Suprapubic skin (tissue), 4 donors: ENCODE data around the gene TNXB. TPM values are rescaled to one million over a fixed set of nuclear protein-coding genes. Genes with fewer than 3 reads are reported as not detected.
"Not testable (repeated sequence)": the region's sequence is repeated elsewhere in the genome, so short reads cannot be mapped to it uniquely, and the experiment has no call there.

Source experiments
- DNase-seq, 2 donors: peaks; one replicate each; pipeline ENCODE4 v3.0.0-alpha.2; 2019; ENCODE audit warnings: low spot score in 2 of 2
- H3K27ac ChIP-seq: fragments of 200-600 bp; sonication (generic); one replicate; pipeline ENCODE4 v1.5.1; 2019
- H3K27me3 ChIP-seq: fragments of 200-600 bp; sonication (generic); one replicate; pipeline ENCODE4 v1.5.1; 2019
- H3K36me3 ChIP-seq: fragments of 200-600 bp; sonication (generic); one replicate; pipeline ENCODE4 v1.5.1; 2019
- H3K4me1 ChIP-seq: fragments of 200-600 bp; sonication (generic); one replicate; pipeline ENCODE4 v1.5.1; 2019
- H3K4me3 ChIP-seq: fragments of 200-600 bp; sonication (generic); one replicate; pipeline ENCODE4 v1.5.1; 2019; ENCODE audit warnings: mild to moderate bottlenecking
- H3K9me3 ChIP-seq: fragments of 200-600 bp; sonication (generic); one replicate; pipeline ENCODE4 v1.5.1; 2019
- EP300 ChIP-seq: sonication (generic); formaldehyde crosslinking; IDR thresholded peaks from one replicate; pipeline ENCODE4 v1.6.1; 2017; ENCODE audit warnings: antibody characterized with exemption
- POLR2A ChIP-seq, 2 donors: fragments of 450-650 bp; IDR thresholded peaks; one replicate each; pipeline ENCODE4 v1.6.1; 2017; ENCODE audit warnings: antibody characterized with exemption in 2 of 2, mild to moderate bottlenecking in 2 of 2, moderate library complexity in 2 of 2
- POLR2AphosphoS5 ChIP-seq, 3 donors: sonication (generic); formaldehyde crosslinking; IDR thresholded peaks; one replicate each; pipeline ENCODE4 v1.6.1; 2017; ENCODE audit warnings: antibody characterized with exemption in 3 of 3
- WGBS: methylation state at CpG from one replicate; pipeline ENCODE4 v1.1.5; 2018; 5-methylcytosine and 5-hydroxymethylcytosine counted together
- total RNA-seq, 4 donors: library from RNA; depleted of rRNA; stranded (reverse); fragments of >200 nt; gene quantifications; one replicate each; pipeline ENCODE4 v1.1.0, GENCODE V29; 2016
- TF ChIP-seq, protein P1 (sequence below), 2 donors: fragments of 200-600 bp in 1 of 2; fragments of 450-650 bp in 1 of 2; sonication (generic) in 1 of 2; IDR thresholded peaks; one replicate each; pipeline ENCODE4 v1.5.1; 2016 to 2019; ENCODE audit warnings: antibody characterized with exemption in 2 of 2, mild to moderate bottlenecking in 1 of 2, moderate library complexity in 1 of 2

TNXB gene
- total RNA-seq, 4 donors from 2014 or later = 25.7 to 52.5 (median 40.2) TPM

- peak in 1 of 2 donors; percentile 82 for DNase-seq
- Histone ChIP-seq H3K27ac (peak overlapping the region; percentile 93), H3K4me3 (no peak overlapping the region), H3K9me3 (no peaks in the 10 kb centered on the region), H3K36me3 (no peaks in the 10 kb centered on the region), H3K27me3 (no peaks in the 10 kb centered on the region), H3K4me1 (peaks cover 30% of the 10 kb centered on the region)
- TF ChIP-seq, protein P1, sequence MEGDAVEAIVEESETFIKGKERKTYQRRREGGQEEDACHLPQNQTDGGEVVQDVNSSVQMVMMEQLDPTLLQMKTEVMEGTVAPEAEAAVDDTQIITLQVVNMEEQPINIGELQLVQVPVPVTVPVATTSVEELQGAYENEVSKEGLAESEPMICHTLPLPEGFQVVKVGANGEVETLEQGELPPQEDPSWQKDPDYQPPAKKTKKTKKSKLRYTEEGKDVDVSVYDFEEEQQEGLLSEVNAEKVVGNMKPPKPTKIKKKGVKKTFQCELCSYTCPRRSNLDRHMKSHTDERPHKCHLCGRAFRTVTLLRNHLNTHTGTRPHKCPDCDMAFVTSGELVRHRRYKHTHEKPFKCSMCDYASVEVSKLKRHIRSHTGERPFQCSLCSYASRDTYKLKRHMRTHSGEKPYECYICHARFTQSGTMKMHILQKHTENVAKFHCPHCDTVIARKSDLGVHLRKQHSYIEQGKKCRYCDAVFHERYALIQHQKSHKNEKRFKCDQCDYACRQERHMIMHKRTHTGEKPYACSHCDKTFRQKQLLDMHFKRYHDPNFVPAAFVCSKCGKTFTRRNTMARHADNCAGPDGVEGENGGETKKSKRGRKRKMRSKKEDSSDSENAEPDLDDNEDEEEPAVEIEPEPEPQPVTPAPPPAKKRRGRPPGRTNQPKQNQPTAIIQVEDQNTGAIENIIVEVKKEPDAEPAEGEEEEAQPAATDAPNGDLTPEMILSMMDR (IDR thresholded peaks at IDR 0.05) = peak in 1 of 2 donors; percentile 15
- TF ChIP-seq EP300 = no peak
- TF ChIP-seq POLR2AphosphoS5 (IDR thresholded peaks at IDR 0.05) = no peak
- no CpG with 5 or more reads among the region's 14 CpGs for WGBS
Observed at GRCh38 chr6:32046450-32047083, 62.6 kb downstream of the TNXB start.

- Histone ChIP-seq H3K27ac (peak overlapping the region; percentile 93), H3K4me3 (no peak overlapping the region), H3K9me3 (no peaks in the 10 kb centered on the region), H3K36me3 (no peaks in the 10 kb centered on the region), H3K4me1 (peaks cover 30% of the 10 kb centered on the region), H3K27me3 (no peaks in the 10 kb centered on the region)
- TF ChIP-seq, protein P1 (IDR thresholded peaks at IDR 0.05) = no peak
- peak in 1 of 2 donors; percentile 5 for TF ChIP-seq POLR2A (IDR thresholded peaks at IDR 0.05)
- peak in 1 of 2 donors; percentile 68 for DNase-seq
- 81% methylated on average over 15 of the region's 22 CpGs for WGBS
Observed at GRCh38 chr6:32045811-32046449, 63.2 kb downstream of the TNXB start.

DNA sequence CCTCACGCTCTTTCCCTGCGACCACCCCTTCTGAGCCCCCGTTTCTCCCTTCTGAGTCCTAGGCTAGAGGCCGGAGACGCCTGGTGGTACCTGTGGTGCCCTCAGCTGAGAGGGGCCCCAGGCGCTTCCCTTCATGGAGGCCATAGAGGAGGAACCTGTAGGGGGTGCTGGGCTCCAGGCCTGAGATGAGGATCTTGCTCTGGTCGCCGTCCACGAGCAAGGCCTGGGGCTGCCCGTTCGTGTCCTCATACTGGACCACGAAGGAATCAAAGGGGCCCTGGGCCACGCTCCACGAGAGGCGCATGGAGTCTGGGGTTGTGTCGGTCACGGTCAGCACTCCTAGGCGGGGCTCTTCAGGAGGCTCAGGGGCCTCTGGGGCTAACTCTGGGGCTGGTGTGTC, 64.2 kb downstream of the TNXB start:
- H3K27me3 ChIP-seq, H3K27ac ChIP-seq, H3K4me3 ChIP-seq, H3K36me3 ChIP-seq, H3K9me3 ChIP-seq: not testable (repeated sequence)
- peaks cover 30% of the 10 kb centered on the region for H3K4me1 ChIP-seq
- no CpG with 5 or more reads among the region's 18 CpGs for WGBS
- DNase-seq = peak in 1 of 2 donors; percentile 65

DNA sequence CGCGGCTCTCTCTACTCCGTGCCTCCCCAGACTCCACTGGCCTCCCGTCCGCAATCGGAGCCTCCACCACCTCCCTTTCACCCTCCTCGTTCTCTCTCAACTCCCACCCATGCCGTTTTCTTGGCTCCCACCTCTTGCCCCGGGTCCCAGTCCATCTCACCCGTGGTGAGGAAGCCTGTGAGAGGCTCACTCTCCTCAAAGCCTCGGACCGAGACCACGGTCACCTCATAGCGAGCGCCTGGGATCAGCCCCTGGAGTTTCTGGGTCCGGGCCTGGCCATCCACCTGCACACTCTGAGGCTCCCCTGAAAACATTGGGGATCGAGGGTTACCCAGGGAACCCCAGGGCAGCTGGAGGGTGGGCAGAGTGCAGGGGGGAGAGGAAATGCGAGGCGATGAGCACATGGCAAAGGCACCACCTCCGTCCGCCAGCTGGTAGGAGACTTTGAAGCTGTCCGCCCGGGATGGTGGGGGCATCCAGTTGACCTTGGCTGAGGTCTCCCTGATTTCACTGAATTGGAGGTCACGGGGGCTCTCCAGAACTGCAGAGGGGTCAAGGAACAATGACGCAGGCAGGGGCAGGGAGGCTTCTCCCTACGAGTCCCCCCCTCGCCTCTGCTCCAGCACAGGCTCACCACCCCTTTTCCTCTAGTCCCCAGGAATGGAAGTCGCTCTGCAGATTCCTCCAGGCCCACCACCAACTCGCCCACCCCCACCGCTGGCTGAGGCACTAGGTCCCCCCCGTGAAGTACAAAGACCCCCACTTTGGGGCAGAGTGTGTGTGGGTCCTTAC, 65.4 kb downstream of the TNXB start:
- not testable (repeated sequence) for H3K27me3 ChIP-seq, H3K4me3 ChIP-seq, H3K36me3 ChIP-seq, H3K9me3 ChIP-seq, H3K27ac ChIP-seq
- peaks cover 29% of the 10 kb centered on the region for H3K4me1 ChIP-seq
- 90% methylated on average over 19 of the region's 31 CpGs for WGBS
- peak in 1 of 2 donors; percentile 58 for DNase-seq

DNA sequence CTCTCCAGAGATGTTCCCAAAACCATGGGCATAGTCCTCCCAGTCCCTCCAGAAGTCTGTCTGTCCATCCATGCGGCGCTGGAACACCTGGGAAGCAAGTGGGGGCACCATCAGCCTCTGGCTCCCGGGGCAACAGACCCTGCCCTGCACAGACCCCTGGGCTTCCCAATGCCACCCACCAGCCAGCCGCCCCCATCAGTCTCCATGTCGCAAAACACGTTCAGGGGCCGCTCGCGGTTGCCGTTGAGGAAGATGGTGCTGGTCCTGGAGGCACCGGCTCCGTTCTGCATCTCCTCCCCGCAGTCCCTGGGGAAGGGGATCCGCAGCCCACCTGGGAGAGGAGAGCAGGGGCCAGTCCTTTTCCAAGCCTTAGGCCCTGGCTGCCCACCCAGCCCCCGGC, 66.9 kb downstream of the TNXB start:
- H3K27ac ChIP-seq, H3K9me3 ChIP-seq, H3K4me3 ChIP-seq, H3K36me3 ChIP-seq, H3K27me3 ChIP-seq: not testable (repeated sequence)
- peaks cover 14% of the 10 kb centered on the region for H3K4me1 ChIP-seq
- no CpG with 5 or more reads among the region's 15 CpGs for WGBS
- DNase-seq = peak in 1 of 2 donors; percentile 60

GRCh38 chr6:32041385-32041784, 67.8 kb downstream of the TNXB start:
- WGBS = 73% methylated on average over 3 of the region's 10 CpGs
- not testable (repeated sequence) for DNase-seq, H3K4me3 ChIP-seq, H3K4me1 ChIP-seq, H3K36me3 ChIP-seq, H3K27me3 ChIP-seq, H3K9me3 ChIP-seq, H3K27ac ChIP-seq

DNA sequence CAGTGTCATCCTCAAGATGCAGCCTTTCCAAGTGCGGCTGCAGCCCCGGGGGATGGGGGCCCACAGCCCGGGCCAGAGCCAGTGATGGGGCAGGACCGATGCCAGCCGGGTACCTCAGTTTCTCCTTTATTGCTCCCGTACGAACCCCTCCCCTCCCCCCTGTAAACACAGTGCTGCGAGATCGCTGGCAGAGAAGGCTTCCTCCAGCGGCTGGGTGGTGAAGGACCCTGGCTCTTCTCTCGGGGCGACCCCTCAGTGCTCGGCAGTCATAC, 68.2 kb downstream of the TNXB start:
- not testable (repeated sequence) for H3K36me3 ChIP-seq, H3K4me1 ChIP-seq, H3K4me3 ChIP-seq, H3K27ac ChIP-seq, H3K9me3 ChIP-seq, H3K27me3 ChIP-seq
- WGBS = no CpG with 5 or more reads among the region's 13 CpGs
- DNase-seq = peak in 1 of 2 donors; percentile 59

GRCh38 chr6:32040299-32041049, 68.7 kb downstream of the TNXB start:
- H3K9me3 ChIP-seq, H3K4me1 ChIP-seq, H3K27ac ChIP-seq, H3K27me3 ChIP-seq, H3K4me3 ChIP-seq, H3K36me3 ChIP-seq: not testable (repeated sequence)
- DNase-seq = peak in 1 of 2 donors; percentile 55
- no CpG with 5 or more reads among the region's 43 CpGs for WGBS

DNA sequence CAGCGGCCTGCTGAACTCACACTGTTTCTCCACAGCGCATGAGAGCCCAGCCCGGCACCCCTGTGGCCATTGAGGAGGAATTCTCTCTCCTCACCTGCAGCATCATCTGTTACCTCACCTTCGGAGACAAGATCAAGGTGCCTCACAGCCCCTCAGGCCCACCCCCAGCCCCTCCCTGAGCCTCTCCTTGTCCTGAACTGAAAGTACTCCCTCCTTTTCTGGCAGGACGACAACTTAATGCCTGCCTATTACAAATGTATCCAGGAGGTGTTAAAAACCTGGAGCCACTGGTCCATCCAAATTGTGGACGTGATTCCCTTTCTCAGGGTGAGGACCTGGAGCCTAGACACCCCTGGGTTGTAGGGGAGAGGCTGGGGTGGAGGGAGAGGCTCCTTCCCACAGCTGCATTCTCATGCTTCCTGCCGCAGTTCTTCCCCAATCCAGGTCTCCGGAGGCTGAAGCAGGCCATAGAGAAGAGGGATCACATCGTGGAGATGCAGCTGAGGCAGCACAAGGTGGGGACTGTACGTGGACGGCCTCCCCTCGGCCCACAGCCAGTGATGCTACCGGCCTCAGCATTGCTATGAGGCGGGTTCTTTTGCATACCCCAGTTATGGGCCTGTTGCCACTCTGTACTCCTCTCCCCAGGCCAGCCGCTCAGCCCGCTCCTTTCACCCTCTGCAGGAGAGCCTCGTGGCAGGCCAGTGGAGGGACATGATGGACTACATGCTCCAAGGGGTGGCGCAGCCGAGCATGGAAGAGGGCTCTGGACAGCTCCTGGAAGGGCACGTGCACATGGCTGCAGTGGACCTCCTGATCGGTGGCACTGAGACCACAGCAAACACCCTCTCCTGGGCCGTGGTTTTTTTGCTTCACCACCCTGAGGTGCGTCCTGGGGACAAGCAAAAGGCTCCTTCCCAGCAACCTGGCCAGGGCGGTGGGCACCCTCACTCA, 69.5 kb downstream of the TNXB start:
- not testable (repeated sequence) for H3K27ac ChIP-seq, H3K9me3 ChIP-seq, H3K27me3 ChIP-seq, H3K36me3 ChIP-seq, H3K4me3 ChIP-seq, H3K4me1 ChIP-seq
- WGBS = 82% methylated on average over 8 of the region's 24 CpGs
- DNase-seq = peak in 1 of 2 donors; percentile 57

DNA sequence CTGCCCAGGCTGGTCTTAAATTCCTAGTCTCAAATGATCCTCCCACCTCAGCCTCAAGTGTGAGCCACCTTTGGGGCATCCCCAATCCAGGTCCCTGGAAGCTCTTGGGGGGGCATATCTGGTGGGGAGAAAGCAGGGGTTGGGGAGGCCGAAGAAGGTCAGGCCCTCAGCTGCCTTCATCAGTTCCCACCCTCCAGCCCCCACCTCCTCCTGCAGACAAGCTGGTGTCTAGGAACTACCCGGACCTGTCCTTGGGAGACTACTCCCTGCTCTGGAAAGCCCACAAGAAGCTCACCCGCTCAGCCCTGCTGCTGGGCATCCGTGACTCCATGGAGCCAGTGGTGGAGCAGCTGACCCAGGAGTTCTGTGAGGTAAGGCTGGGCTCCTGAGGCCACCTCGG, 70.3 kb downstream of the TNXB start:
- H3K36me3 ChIP-seq, H3K27ac ChIP-seq, H3K27me3 ChIP-seq, H3K9me3 ChIP-seq, H3K4me1 ChIP-seq, H3K4me3 ChIP-seq: not testable (repeated sequence)
- 66% methylated on average over 2 of the region's 5 CpGs for WGBS
- peak in 1 of 2 donors; percentile 45 for DNase-seq
